Measurements from ENCODE around the gene C5orf58. TPM values are rescaled to one million over a fixed set of nuclear protein-coding genes. Genes with fewer than 3 reads are reported as not detected.

C5orf58 gene
- total RNA-seq, 4 donors from 2014 or later: 0.79 TPM; not detected in 3

DNA sequence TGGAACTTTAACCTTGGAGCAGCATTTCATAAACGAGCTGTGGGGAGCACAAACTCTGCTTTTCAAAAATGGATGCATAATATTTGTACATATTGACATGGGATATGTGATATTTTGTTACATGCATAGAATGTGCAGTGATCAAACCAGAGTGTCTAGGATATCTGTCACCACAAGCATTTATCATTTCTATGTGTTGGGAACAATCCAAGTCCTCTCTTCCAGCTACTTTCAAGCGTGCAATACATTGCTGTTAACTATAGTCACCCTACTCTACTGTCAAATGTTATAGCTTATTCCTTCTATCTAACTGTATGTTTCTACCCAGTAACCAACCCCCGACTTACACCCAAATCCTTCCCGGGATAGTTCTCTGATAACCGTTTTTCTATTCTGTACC lies 15.0 kb upstream of the C5orf58 start:
- TF ChIP-seq POLR2A (IDR thresholded peaks at IDR 0.05): no peak
- Histone ChIP-seq H3K27ac (no peak overlapping the region), H3K27me3 (no peaks in the 10 kb centered on the region), H3K9me3 (no peaks in the 10 kb centered on the region), H3K36me3 (no peaks in the 10 kb centered on the region), H3K4me1 (peaks cover 0 to 5% (median 2%) of the 10 kb centered on the region in 4 donors), H3K4me3 (no peak overlapping the region)
- intact Hi-C loops (cut with DNase I; ENCODE audit: low total_unique reads) (no loop called here), in situ Hi-C loops (cut with MboI; ENCODE audit: low pct_ligation_motif_present in 1 of 4, low pct_unique_long_range_greater_than_20kb in 1 of 4, low sequenced_read_pairs in 3 of 4) (no loop called here)
- WGBS, 2 donors (ENCODE audit: low coverage in 1 of 2): 84 to 100% methylated on average over 3 to 5 of the region's 5 CpGs
- DNase-seq: no peak

DNA sequence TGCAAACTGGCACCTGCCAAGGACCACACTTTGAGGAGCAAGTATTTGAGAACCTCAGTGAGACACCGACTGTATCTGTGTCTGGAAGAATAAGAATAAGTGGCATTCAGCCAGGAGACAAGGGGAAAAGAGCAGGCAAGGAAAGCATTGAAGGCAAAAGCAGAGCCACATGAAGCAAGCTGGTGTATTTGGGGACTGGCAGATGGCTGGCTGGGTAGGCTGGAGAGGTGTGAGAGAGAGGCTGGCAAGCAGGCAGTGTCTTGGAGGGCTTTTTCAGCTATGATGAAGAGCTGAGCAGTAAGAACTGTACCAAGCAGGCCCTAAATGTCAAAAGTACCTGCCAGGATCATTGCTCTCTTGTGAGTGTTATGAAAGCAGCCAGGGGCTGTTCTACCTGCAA lies 14.1 kb upstream of the C5orf58 start:
- Histone ChIP-seq H3K9me3 (no peaks in the 10 kb centered on the region), H3K36me3 (no peaks in the 10 kb centered on the region), H3K27ac (no peak overlapping the region), H3K4me3 (no peak overlapping the region), H3K27me3 (no peaks in the 10 kb centered on the region), H3K4me1 (peaks cover 0 to 5% (median 2%) of the 10 kb centered on the region in 4 donors)
- in situ Hi-C loops (cut with MboI; ENCODE audit: low pct_ligation_motif_present in 1 of 4, low pct_unique_long_range_greater_than_20kb in 1 of 4, low sequenced_read_pairs in 3 of 4): no loop called here
- intact Hi-C loops (cut with DNase I; ENCODE audit: low total_unique reads): no loop called here
- 70% methylated on average over 1 of the region's 1 CpG; no CpG with 5 or more reads in 1 of the 2 donors for WGBS, 2 donors (ENCODE audit: low coverage in 1 of 2)
- TF ChIP-seq CTCF (IDR thresholded peaks at IDR 0.05) (no peak), EP300 (IDR thresholded peaks at IDR 0.05; ENCODE audit: low read depth) (no peak), POLR2A (IDR thresholded peaks at IDR 0.05) (no peak), POLR2AphosphoS5 (IDR thresholded peaks at IDR 0.05) (no peak)
- DNase-seq: no peak

DNA sequence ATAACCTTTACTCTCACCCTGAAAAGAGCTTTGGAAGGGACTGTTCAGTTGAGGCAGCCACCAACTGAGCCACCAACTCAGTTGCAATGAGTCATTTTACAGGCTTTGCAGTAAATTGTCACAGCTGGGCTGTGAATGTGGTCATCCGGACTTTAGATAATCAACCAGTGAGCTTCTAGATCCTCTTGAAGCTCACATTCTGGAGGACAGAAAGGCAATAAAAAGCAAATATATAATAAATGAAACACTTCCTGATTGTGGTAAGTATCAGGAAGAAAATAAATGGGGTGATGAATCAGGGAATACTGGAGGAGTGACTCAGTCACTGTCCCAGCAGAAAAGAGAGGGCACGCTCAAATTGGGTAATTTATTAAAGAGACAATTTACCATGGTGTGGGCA lies 13.2 kb upstream of the C5orf58 start:
- no peak for TF ChIP-seq EP300 (IDR thresholded peaks at IDR 0.05; ENCODE audit: low read depth)
- no peak for TF ChIP-seq POLR2A (IDR thresholded peaks at IDR 0.05)
- no peak for TF ChIP-seq POLR2AphosphoS5 (IDR thresholded peaks at IDR 0.05)
- no peak for TF ChIP-seq CTCF (IDR thresholded peaks at IDR 0.05)
- intact Hi-C loops (cut with DNase I; ENCODE audit: low total_unique reads): loop anchor here (5.0 kb wide), 1 partner anchor 203 kb away; no protein-coding TSS in a partner anchor
- no peaks in the 10 kb centered on the region for H3K9me3 ChIP-seq
- H3K27me3 ChIP-seq: no peaks in the 10 kb centered on the region
- WGBS, 2 donors (ENCODE audit: low coverage in 1 of 2): 40 to 67% methylated on average over 2 of the region's 2 CpGs
- no peak overlapping the region for H3K27ac ChIP-seq
- peaks cover 0 to 5% (median 2%) of the 10 kb centered on the region in 4 donors for H3K4me1 ChIP-seq
- no peak for DNase-seq
- H3K36me3 ChIP-seq: no peaks in the 10 kb centered on the region
- no peak overlapping the region for H3K4me3 ChIP-seq
- in situ Hi-C loops (cut with MboI; ENCODE audit: low pct_ligation_motif_present in 1 of 4, low pct_unique_long_range_greater_than_20kb in 1 of 4, low sequenced_read_pairs in 3 of 4): loop anchor here in 2 of 4 donors (5.0 to 10.0 kb wide), 3 partner anchors 48 to 195 kb away; no protein-coding TSS in a partner anchor

GRCh38 chr5:170220191-170220590 lies 12.6 kb upstream of the C5orf58 start:
- Histone ChIP-seq H3K27me3 (no peaks in the 10 kb centered on the region), H3K9me3 (no peaks in the 10 kb centered on the region), H3K4me1 (peaks cover 0 to 5% (median 2%) of the 10 kb centered on the region in 4 donors), H3K27ac (no peak overlapping the region), H3K4me3 (no peak overlapping the region), H3K36me3 (no peaks in the 10 kb centered on the region)
- TF ChIP-seq EP300 (IDR thresholded peaks at IDR 0.05; ENCODE audit: low read depth) (no peak), POLR2AphosphoS5 (IDR thresholded peaks at IDR 0.05) (no peak), CTCF (IDR thresholded peaks at IDR 0.05) (no peak), POLR2A (IDR thresholded peaks at IDR 0.05) (no peak)
- 82% methylated on average over 2 of the region's 2 CpGs; no CpG with 5 or more reads in 1 of the 2 donors for WGBS, 2 donors (ENCODE audit: low coverage in 1 of 2)
- intact Hi-C loops (cut with DNase I; ENCODE audit: low total_unique reads) (loop anchor here (5.0 kb wide), 1 partner anchor 202 kb away; no protein-coding TSS in a partner anchor), in situ Hi-C loops (cut with MboI; ENCODE audit: low pct_ligation_motif_present in 1 of 4, low pct_unique_long_range_greater_than_20kb in 1 of 4, low sequenced_read_pairs in 3 of 4) (loop anchor here in 2 of 4 donors (5.0 to 10.0 kb wide), 3 partner anchors 47 to 195 kb away; no protein-coding TSS in a partner anchor)
- DNase-seq: no peak

Data from transverse colon (tissue), 4 donors.